ENCODE measurements around the gene E2F3.

The E2F3 gene

GRCh38 chr6:20402092-20402341 lies 338 bp downstream of the E2F3 start:
- in situ Hi-C loops (cut with HindIII; ENCODE audit: low sequenced_read_pairs), result no loop called here

GRCh38 chr6:20402342-20403069 lies 827 bp downstream of the E2F3 start:
- in situ Hi-C loops (cut with HindIII; ENCODE audit: low sequenced_read_pairs), result no loop called here

DNA sequence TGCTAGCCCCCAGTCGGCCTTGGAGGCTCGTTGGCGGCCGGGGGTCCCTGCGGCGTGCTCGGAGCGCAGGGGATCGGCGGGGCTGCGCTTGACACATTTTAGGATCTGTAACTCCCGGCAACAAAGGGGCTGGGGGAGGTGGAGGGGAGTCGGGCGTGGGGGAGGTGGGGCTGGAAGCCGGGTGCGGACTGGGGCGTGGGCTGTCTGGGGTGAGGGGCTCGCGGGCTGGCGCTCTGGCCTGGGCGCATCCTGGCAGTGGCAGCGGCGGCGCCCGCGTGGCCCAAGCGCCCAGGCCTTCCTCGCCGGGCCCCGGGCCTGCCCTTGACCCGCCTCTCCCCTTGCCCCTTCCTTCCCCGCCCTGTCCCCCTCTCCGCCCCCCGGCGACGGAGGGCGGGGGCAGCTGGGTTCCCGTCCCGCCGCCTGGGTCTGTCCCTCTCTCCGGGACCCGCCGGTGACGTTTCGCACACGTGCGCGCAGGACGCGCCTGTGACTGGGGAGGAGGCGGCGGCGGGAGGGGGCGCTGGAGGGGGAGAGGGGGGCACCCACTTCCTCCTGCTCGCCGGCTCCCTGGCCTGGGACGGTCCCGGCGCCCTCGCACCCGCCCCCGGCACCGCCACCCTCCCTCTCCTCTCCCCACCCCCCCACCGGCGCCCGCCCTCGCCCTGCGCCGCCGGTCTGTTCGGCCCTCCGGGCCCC lies 1.5 kb downstream of the E2F3 start:
- in situ Hi-C loops (cut with HindIII; ENCODE audit: low sequenced_read_pairs), result no loop called here

DNA sequence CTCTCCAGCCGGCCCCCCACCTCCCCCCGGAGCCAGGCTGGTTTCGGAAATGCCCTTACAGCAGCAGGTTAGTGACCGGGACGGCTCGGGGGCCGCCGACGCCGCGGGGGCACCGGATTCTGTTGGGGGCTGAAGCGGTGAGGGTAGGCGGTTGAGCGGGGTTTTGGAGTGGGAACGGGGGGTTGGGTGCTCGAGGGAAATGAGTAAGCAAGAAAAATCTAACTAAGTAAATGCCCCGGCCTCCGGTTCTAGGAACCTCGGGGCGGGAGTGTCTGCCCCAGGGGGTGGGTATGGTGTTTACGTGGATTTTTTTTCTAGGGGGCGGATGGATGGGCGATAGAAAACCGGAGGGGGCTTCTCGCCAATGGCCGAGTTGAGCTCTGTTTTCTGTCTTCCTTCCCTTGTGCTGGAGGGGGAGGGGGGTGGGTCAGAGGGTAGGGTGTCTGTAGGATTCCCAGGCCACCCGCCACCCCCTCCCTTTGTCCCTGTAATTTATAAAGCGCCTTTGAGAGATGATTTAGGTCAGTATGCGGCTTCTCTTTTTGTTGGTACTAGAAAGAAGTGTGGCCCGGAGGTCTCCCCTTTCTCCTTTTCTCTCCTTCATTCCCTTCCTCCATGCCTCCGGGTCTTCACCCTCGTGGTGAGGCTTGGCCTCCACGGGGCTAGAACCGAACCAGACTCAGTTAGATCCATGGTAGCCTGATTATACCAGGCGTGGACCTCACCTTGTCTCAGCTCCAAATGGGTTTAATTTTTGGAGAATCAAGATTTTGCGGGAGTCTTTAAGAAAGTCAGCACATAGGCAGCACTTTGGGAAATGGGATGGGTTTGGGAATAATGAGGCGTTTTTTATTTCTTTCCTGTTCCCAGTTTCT lies 2.3 kb downstream of the E2F3 start:
- in situ Hi-C loops (cut with HindIII; ENCODE audit: low sequenced_read_pairs), result no loop called here

DNA sequence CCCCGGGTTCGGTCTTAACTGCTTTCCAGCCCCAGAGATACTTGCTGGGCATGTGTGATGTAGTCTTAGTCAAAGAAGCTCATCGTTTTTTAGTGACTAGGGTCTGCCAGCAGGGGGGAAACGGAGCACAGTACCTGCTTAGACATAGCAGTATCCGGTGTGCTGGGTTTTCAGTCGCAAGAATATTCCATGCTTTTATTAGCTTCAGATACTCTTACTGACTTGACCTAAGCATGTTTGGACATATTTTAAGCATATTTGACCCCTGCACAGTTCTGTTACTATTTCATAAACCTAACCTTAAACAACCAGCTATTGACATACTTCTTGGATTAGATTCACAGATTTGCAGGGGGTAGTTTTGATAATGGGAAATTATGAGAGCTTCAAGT lies 3.0 kb downstream of the E2F3 start:
- in situ Hi-C loops (cut with HindIII; ENCODE audit: low sequenced_read_pairs), result no loop called here

DNA sequence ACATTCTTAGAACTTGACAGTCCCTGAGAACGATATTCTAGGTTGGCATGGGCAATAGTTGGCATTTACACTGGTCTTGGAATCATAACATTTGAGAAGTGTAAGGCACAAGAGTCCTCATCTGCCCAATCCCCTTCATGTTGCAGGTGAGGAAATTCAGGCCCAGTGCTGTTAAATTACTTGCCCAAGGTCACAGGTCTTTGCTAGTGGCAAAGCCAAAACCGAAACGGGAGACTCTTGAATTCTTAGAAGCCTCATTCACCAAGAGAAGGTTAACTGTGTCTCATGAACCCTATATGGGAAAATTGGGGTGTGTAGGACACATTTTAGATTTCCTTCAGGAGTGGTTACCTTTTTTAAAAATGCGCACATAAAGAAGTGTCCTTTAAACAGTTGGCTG lies 7.2 kb downstream of the E2F3 start:
- in situ Hi-C loops (cut with HindIII; ENCODE audit: low sequenced_read_pairs), result no loop called here

- in situ Hi-C loops (cut with HindIII; ENCODE audit: low sequenced_read_pairs), result no loop called here
Observed at GRCh38 chr6:20409427-20409971, 7.8 kb downstream of the E2F3 start.

DNA sequence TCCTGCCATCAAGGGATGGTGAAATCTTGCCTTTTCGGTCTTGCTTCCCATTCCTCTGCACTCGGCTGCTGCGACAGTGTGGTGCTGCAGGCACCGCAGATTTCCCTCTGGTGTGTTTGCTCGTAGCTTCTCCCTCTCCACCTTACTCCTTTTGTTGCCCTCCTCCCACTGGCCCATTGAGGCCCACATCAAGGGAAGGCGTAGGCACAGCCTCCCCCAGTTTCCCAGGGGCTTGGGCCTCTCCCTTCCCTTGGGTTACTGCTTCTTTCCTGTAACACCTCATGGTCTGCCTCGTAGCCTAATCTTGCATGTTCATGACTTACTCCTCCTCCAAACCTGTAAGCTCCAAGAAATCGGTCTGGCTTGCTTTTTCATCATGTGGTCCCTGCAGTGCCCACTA lies 9.9 kb downstream of the E2F3 start:
- in situ Hi-C loops (cut with HindIII; ENCODE audit: low sequenced_read_pairs), result no loop called here

DNA sequence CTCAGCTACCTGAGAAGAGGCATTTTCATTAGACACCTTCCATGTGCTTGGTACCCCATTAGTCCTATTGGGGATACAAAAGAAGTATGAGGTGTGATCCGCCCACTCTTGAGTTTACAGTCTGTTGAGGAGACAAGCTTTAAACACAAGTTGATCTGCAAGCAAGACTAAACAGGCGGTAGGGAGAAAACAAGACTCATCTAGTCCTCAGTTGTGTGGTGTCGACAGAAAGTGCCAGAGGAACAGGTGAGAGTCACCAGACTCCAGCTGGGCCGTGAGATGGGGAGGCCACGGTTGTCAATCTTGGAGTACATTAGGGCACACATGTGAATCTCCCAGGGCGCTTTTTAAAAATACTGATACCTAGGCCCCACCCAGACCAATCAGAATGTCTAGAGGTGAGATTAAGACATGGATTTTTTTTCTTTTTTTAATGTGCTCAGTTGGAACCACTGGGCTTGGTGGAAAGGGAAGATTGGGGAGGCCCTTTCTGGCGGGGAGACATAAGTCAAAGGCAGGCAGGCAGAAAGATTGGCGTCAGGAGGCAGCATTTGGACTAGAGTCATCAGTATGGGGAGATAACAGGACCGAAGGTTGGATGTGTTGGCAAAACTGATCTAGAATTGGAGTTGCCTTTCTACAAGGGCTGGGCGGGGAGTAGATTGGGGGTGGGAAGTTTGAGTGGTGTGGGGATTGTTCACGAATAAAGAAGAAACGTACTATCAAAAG lies 10.4 kb downstream of the E2F3 start:
- in situ Hi-C loops (cut with HindIII; ENCODE audit: low sequenced_read_pairs), result no loop called here

GRCh38 chr6:20412682-20413073 lies 11.0 kb downstream of the E2F3 start:
- in situ Hi-C loops (cut with HindIII; ENCODE audit: low sequenced_read_pairs), result no loop called here

GRCh38 chr6:20413826-20414225 lies 12.1 kb downstream of the E2F3 start:
- in situ Hi-C loops (cut with HindIII; ENCODE audit: low sequenced_read_pairs), result no loop called here

DNA sequence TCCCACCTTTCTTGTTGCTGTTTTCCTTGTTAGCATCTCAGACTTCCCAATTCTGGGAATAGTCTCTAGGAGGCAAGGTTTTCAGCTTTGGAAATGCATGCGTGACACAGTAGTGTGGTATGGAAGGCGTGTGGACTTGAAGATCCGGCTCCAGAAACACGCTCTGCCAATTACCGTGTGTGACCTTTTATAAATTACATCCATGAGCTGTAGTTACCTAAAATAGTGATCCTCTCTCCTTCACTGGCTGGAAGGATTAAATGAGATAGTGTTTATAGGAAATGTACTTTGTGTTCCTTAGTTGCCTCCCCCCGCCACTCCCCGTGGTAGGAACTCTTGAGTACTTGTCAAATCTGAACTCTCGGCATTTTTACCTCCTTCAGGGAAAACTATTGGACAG lies 13.0 kb downstream of the E2F3 start:
- in situ Hi-C loops (cut with HindIII; ENCODE audit: low sequenced_read_pairs), result no loop called here

DNA sequence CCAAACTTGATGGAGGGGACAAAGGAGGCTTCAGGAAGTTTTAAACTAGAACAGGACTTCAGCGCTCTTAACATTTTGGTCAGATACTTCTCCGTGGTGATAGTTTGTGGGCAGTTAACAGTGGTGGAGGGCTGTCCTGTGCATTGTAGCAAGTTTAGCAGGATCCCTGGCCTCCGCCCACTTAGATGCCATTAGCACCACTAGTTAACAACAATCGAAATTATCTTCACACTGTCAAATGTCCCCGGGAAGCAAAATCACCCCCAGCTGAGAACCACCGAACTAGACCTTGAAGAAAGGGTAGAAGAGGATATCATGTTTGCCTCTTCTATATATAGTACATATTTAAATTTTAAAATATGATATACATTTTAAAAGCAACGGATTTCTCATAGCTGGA lies 13.6 kb downstream of the E2F3 start:
- in situ Hi-C loops (cut with HindIII; ENCODE audit: low sequenced_read_pairs), result no loop called here

DNA sequence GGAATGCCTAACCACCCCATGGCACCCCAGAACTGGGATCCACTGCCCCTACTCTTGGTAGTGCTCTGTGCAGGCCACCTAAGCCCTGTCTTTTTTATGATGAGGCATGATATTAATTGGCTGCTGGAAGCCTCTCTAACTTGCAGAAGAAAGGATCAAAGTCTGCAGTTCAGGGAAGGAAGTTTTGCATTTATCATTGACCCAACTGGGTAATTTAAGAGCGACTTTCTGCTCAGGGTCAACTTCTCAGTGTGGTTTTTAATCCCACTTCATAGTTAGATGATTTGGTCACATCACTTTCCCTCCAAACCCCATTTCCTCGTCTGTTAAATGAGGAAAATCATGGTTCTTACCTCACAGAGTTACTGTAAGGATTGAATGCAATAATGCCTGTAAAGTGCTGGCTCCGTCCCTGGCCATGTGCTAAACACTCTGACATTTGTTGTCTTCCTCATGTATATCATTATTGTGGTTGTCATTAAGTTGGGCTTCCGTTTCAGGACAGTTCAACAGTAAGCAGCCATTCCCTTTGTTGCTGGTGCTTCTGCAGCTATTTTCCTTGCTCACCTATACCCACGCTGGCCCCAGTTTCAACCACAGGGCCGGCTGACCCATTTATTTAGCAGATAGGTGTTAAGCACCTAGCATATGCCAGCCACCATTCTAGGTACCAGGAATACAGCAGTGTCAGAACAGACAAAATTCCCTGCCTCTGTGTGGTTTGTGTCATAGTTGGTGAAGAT lies 14.2 kb downstream of the E2F3 start:
- in situ Hi-C loops (cut with HindIII; ENCODE audit: low sequenced_read_pairs), result no loop called here

DNA sequence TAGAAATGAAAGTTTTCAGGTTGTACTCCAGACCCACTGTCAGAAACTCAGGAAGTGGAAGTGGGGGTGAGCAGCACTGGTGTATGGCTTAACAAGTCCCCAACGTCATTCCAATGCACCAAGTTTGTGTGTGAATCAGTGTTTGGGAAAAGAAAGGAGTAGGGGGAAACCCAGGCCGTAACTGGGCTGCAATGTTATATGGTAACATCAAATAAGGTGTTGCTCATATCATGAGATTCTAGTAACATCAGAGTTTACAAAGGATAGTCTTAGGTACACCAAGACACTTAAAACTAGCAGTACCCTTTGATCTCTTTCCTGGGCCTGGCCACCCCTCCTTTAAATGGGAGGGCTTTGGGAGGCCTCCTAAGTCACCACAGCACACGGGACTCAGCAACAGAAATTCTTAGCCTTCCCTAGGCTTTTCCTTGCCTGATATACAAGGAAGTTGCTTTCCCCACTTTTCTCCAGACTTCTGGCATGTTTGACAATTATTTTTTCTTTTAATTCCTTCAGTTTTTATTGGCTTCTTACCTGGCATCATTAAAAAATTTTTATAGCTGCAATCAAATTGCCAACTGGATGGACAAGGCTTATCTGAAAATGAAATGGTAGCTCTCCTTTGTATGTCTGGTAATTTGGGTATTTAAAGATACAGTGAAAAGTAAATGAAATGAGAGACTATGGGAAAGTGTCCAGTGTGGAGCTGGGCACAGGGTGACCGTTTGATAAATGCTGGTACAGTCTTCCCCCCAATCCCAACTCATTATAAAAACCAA lies 15.1 kb downstream of the E2F3 start:
- in situ Hi-C loops (cut with HindIII; ENCODE audit: low sequenced_read_pairs), result no loop called here

- in situ Hi-C loops (cut with HindIII; ENCODE audit: low sequenced_read_pairs), result no loop called here
Observed at GRCh38 chr6:20417819-20418218, 16.1 kb downstream of the E2F3 start.

DNA sequence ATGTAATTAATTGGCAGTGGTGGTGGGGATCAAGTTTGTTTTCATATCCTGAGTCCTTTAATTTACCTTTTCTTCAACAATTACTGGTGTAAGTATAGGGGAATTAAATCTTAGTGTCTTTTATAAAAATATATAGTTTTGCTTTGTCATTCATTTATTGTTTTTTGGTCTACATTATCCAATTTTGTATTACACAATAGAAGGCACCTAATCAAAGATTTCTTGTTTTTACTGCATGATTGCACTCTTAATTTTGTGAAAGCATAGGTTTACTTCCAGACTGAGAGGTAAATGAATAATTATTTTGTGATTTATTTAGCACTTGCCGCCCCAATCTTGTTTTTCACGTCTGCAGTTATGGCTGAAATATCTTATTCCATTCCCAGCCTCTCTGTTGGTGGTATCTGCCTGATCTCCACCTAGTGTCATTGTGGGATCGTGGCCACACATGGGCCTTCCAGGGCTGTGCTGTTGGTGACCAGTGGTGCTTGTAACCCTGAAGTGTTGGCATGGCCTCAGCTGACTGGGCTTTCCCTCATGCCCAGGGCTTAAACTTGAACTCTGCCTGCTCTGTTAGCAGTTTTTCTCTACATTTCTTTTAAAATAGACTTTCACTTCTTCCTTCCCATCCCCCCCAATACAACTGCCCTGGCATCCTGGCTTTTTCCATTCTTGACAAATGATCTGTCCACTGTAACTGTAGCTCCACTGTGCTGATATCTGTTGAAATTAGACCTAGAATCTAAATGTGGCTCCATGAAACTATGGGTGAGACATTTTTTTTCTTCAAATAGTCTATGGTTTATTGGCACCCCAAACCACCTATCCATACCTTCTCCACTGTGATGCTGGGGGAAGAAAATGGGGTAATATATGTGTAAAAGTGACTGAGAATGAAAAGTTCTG lies 24.8 kb downstream of the E2F3 start:
- in situ Hi-C loops (cut with HindIII; ENCODE audit: low sequenced_read_pairs), result no loop called here

DNA sequence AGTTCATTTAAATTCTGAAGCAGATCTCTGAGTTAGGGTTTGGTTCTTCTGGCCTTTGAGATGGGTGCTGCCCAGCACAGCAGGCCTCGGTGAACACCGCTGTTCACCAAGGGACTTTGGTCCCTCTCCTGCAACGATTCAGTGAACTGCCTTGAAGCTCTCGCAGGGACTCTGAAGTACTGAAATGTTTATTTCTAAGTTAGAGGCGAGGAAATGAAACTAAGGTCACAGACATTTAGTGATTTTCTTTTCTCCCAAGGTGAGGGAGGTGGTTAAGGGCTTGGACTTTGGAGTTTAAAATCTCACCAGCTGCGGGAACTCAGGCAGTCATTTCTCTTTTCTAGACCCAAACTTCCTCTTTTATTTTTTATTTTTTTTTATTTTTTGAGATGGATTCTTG lies 26.2 kb downstream of the E2F3 start:
- in situ Hi-C loops (cut with HindIII; ENCODE audit: low sequenced_read_pairs), result no loop called here

- in situ Hi-C loops (cut with HindIII; ENCODE audit: low sequenced_read_pairs), result no loop called here
Observed at GRCh38 chr6:20432692-20433091, 31.0 kb downstream of the E2F3 start.
